KG1 (cell line): ENCODE measurements around the gene WBP11.

Experiments
- DNase-seq: peaks from one replicate; lab custom pipeline; 2025; lab: John Stamatoyannopoulos, UW

The WBP11 gene

DNA sequence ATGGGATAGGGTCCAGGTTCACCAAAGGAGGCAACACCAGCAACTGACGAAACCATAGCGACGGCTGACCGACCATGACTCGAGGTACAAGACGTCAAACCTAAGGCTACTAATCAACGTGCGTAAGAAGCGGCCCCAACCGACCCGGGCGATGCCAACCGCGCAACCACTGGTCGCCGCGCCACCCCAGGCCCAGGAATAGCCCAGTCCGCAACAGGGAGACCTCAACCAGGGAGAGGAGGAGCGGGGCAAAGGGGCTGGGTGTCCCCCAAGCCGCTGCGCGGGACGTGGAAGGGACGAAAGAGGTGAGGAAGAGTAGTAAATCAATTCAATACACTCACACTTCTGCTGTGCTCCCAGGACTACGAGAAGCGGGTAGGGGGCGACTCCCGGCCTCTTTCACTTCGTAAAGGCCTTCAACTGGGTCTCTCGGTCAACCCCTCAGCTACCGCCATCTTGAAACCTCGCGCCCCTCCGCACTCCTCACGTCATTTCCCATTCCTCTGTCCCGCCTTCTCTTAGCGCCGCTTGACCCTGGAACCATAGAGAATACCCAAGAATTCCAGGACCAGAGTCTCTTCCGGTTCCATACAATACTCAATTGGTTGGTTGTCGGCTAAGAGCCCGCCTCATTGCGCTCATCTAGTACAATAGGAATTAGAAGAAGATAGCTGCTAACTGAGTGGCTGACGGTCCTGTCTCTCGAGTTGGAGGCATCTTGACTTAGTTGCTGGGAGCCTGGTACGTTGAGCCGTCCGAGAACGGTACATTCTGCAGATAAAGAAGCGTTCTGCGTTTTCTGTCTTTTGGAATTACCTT is at the start of gene WBP11, which contains the start of gene C12orf60:
Gene WBP11, minus strand, starts transcription at position 468 of the 819 bp plus-strand sequence. CDS start 2,095 bp downstream, outside the sequence.
Gene C12orf60, plus strand, starts transcription at position 660 of the 819 bp plus-strand sequence. CDS start 19,266 bp downstream, outside the sequence.
- DNase-seq = peak; percentile 72

DNA sequence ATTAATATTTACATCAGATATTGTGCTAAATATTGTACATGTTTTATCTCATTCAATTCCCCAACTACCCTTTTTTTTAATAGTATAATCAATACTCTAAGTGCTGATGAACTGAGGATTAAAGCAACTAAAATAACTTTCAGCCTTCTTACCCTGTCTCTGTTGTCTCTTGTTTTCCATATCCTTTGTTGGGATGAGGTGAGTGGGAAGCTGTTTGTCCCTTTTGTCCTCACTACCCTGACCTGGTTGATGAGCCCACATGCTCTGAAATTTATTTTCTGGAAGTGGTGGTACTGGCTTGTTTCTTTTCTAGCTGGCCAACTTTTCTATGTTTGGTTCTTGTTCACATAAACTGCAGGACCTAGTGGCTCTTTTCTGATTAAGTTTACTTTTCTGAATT is 49.6 kb upstream of the WBP11 start:
- no peak for DNase-seq

DNA sequence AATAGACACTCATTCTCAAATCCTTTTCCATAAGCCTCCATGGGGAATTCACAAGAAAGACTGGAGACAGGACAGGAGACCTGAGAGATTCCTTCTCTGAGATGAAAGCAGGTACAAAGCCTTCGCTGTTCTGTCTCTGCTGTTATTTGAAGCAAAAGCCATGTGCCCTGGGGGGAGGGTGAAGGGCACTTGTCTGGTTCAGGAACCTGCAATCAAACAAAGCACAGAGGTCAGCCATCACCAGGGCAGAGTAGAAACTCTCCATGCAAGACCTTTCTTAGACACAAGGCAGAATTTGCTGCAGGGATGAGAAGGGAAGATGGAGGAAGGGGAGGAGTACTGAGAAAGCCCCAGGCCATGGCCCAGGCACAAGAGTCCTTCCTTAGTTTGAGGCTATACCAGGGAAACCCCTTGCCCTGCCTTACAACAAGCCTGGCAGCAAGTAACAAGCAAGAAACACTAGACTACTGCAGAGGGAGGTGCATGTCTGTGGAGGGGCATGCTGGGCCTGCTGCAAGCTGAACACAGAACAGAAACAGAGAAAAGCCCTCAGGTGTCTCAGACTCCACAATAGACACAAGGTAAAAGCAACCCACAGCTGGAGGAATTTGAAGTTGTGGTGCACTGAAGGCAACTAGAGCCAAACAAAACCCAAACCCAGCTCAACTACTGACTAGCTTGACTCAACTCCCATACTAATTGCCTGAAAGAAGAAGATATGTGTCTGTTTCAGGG is 47.8 kb upstream of the WBP11 start:
- no peak for DNase-seq

DNA sequence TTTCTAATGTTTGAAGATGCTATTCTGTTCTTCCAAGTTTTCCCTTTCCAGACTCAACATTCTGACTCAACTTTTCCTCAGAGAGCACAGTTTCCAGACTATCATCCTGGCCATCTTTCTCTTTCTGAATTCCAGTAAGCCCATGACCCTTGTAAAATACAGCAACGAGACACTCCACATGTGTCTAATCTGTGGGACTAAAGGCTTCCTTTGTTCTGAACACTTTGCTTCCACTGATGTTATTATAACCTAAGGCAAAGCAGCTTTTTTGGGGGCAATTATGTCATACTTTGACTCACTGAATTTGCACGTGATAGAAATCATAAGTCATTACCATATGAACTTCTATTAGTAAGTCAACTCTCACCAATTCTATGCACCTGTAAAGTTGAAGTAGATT is 46.4 kb upstream of the WBP11 start:
- no peak for DNase-seq

DNA sequence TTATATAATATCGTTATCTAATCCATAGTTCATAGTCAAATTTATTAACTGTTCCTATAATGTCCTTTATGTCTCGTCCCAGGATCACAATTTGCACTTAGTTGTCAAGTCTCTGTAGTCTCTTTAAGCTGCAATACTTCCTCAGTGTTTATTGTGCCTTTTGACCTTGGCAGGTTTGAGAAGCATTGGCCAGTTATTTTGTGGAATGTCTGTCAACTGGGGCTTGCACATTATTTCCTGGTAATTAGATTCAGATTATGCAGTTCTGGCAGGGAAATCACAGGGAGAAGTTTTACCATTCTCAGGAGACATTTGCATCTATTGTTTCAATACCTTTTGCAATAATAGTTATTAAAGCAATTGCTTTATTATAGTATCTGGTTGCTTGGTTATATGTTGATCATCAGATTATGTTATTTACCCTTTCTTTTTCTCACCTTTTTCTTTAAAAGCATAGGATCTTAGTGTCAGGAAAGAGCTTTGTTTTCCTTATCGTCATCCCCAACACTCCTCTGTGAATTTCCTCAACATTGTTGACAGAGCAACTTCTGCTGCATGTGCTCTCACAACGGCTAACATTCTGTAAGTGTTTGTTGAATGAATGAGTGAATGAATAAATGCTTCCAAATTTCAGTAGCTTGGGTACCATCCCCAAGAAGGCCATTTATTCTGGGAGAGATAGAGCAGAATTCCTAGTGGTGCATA is 43.8 kb upstream of the WBP11 start:
- no peak for DNase-seq

DNA sequence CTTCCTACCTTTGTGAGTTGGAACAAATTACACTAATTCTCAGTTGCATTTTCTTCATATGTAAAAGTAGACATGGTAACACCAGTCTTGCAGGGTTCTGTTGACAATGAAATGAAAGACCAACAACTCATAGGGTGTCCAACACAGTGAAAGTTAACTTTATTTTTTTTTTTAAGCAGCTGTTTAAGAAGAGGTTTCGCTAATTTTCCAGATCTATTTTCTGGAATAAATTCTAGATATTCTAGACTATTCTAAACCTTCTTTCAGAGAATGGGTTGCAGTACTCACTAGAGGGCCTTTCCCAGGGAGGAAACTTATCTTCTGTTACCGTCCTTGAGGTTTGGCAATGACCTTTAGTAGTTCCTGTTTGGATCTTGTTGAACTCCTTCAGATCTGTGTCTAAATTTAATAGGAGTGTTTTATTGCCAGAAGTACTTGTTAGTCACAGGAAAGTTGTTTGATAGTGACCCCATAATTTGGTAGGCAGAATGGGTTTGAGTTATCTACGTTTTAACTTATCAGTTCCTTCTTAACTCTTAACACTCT is 42.8 kb upstream of the WBP11 start:
- DNase-seq = no peak

DNA sequence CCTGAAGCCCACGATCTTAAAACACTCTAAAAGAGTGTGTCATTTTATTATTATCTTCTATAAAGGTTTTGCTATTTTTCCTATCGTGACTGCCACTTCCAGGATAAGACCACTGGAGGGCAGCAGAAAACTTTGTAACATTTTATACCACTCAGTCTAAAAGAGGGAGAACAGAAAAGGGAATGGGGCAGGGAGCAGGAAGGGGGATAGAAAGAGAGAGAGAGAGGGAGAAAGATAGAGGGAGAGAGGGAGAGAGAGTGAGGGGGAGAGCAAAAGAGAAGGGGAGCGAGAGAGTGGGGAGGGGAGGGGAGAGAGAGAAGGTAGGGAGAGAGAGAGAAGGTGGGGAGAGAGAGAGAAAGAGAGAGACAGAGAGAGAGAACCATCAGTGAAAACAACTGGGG is 42.1 kb upstream of the WBP11 start:
- no peak for DNase-seq

DNA sequence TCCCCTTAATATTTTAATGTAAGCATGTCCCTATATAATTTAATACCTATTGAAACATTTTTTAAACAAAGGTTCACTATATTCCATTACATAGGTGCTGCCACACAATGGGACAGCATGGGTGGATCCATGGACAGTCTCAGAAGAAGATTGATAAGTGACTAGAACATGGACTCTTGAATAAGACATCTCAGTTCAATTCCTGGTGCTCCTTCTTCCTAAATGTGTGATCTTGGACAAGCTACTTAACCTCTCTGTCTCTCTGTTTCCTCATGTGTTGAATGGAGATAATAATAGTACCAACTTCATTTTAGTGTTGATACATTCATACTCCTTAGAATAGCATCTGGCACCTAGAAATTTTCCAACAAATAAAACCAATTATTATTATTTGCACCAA is 41.1 kb upstream of the WBP11 start:
- no peak for DNase-seq

DNA sequence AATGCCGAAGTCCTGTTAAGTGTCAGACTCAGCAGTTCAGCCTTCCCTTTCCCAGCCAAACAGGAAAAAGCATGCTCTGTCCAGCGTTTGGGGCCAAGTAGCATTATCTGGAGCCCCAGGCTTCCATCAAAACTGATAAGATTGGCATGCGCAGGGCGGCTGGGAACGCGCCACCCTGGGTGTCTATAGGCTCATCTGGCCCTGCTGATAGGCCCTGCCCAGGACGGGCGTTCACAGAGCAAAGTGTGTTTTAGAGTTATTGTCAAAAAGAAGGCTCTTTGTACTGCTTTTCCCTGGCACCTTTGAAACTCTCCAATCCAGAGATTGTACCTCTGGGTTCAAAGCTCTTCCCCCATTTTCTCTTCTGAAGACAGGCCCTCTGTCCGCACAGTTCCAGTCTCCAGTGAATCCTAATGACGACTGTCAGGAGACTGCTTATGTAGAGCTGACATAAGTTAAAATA is 40.2 kb upstream of the WBP11 start, which contains the start of gene ART4:
Gene ART4, minus strand, starts transcription at position 102 of the 463 bp plus-strand sequence. CDS start 413 bp downstream, outside the sequence.
- no peak for DNase-seq

DNA sequence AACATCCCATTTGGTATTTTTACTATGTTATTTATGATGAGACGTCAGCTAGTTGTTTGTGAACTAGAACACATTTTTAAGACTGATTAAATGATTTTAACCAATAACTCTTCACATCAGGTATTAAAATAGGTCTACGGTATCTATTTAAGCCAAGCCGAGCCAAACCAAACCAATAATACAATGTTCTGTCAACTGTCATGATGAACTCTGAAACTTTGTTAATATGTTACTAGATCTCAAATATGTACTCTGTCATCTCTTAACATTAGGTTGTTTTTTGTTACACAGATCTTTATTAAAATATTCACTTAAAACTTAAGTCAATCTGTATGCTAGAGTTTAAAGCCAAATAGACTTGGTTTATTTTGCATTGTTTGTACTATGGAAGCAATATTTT is 39.0 kb upstream of the WBP11 start:
- DNase-seq = no peak

DNA sequence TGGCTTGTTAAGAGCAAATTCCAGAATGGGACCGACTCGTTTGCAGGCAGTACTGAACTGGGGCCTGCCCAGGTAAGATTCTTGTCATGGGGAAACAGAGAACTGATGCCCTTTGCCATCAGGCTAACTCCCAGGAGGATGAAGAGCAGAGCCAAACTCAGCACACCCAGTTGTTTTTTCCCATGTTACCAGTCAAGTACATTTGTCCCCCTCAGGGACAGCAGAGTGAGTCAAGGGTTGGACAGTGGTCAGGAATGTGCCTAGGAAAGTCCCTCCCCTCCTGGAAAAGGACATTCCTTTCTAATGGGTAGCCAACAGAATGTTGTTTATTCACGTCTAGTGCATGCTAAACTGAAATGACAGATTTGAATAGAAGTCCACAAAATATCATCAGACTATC is 38.5 kb upstream of the WBP11 start:
- no peak for DNase-seq

DNA sequence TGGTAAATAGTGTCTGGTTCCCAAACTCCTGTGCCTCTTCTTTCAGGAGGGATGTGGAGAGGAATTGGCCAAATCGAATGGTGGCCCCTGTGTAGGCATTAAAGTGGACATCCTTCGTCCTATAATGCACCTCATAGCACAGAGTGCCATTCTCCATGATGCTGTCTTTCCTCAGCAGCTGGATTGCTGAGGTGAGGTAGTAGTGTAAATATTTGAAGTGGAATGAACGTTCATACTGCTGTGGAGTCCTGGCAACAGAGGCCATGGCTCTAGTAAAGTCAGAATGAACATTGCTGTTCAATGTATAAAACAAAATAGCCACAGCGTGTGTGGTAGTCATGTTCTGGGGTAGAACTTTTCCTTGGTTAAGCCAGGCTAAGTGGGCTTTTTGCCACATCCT is 37.3 kb upstream of the WBP11 start:
- DNase-seq = no peak

DNA sequence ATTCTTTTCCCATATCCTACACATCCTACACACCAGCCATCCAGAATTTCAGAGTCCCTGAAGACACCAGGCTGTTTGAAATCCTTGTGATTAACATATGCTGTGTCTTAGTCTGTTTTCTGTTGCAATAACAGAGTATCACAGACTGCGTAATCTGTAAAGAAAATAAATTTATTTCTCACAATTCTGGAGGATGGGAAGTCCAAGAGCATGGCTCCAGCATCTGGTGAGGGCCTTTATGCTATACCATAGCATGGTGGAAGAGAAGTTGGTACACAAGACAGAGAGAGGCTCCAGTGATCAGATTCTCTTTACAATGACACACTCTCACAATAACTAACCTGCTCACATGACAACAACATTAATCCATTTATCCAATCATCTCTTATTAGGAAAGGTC is 36.0 kb upstream of the WBP11 start:
- no peak for DNase-seq

DNA sequence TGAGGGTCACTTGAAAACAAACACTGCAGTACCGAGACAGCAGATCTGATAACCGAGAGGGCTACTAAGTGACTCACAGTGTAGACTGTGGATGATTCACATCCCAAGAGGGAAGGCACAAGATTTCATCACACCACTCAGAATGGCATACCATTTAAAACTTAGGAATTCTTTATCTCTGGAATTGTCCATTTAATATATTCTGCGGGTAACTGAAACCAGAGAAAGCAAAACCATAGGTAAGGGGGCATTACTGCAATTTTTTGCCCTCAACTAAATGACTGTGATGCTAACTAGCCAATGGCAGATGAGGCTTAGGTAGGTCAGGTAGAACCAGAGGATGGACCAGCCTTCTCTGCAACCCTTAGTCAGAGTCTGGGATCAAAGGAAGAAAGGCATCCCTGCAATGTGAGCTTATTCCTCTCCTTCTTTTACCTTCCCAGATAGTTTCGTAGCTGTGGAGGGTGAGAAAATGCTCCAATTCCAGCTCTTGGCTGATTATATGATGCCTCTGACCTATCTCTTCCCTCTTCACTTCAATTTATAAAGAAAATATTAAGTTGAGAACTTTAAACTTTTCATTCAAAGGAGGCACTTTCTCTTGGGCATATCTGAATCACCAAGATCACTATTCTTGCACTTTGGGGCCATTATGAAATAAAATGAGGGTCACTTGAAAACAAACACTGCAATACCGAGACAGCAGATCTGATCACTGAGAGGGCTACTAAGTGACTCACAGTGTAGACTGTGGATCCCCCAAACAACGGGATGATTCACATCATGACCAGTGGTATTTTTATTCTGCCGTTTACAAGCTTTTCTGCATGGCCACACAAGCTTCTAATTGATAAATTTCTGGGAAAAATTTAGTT is 33.3 kb upstream of the WBP11 start:
- no peak for DNase-seq

DNA sequence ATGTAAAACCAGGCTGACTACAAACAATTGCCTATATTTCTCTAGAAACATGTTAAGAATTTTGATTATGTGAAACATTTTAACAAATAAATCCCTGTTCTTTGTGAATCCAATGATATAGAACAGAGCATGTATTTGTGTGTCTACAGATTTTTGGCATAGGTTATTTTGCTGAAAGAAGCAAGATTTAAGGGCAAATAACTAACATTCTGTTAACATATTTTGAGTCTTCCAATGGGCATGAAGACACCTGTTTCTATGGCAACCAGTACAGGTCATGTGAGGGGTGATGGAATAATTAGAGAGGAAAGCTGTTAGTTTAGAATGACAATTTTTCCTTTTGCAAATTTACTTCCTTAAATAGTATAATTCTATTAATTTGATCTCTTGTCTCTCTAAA is 31.2 kb upstream of the WBP11 start:
- DNase-seq = no peak

DNA sequence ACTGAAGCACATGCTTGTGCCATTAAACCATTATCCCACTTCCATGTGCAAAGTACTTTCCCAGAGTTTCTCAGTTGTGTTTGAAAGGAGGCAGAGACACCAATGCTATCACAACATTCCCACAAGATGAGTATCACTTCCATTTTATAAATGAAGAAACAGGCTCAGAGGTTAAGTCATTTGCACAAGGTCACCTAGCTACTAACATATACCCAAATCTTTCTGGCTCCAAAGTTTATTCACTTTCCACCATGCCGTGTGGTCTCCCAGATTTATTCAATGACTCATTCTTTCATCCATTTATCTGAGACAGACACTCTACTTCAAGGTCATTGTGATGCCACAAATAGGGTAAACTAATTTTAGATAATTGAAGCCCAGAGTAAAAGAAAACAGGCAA is 30.7 kb upstream of the WBP11 start:
- DNase-seq = no peak

DNA sequence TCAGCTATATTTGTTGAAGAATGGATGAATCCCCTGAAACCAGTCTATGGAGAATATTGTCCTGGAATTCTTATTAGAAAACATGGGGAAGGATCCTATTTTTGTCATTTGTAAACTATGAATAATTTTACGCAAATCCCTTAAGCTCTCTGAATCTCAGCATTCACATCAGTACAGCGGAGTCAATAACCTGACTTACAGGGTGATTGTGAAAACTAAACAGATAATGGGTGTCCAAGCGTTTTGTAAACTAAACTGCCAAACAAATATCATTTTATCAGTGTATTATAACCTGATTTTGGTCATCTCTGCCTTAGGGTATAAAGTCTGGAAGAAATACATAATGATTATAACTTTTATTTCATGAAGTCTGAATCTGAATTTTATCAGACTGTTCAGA is 30.1 kb upstream of the WBP11 start:
- no peak for DNase-seq

DNA sequence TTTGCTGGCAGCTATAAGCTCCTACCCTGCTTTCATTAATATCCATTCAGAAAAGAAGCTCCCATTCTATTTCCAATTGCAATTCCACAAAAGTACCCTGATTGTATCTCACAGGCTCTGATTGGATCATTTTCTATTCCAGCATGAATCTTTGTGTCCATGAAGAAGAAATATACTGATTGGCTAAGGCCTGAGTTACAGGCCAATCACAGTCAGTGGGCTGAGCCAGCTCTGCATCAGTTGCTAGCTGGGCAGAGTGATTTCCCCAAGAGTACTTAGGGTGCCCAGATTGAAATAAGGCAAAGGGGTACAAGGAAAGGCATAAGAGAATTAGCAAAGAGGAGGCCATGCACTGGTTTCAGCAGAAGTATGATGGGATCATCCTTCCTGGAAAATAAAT is 25.6 kb upstream of the WBP11 start:
- DNase-seq = no peak

DNA sequence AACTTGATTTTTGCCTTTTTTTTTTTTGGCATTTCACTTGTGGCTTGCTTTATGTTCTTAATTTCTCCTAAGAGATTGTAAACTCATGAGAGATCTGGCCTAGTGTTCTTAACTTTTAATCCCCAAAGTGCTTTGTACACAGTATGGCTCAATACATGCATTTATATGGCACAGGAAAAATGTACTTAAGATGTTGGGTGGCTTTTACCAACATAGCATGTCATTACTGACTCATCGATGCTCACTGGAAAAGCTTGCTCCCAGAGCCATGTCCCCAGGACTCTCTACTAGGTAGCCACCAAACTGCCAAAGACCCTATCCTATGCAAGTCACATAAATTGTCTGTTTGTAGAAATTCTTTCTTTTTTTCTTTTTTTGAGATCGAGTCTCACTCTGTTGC is 23.8 kb upstream of the WBP11 start:
- DNase-seq = no peak

DNA sequence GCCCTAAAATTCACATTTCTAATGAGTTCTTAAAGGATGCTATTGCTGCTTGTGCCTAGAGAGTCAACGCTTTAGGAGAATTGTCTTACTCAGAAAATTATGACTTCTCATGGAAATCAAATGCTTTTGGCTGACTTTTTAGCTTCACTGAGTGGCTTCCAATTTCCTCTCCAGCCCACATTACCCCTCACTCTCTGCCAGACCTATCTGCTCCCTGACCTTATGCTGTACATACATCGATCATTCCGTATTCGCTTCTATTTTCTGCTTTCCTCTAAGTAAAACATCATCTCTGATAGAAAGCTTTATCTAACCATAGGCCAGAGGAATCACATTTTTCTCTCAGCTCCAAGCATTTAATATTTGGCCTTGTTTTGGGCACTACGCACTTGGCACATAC is 23.2 kb upstream of the WBP11 start:
- no peak for DNase-seq

DNA sequence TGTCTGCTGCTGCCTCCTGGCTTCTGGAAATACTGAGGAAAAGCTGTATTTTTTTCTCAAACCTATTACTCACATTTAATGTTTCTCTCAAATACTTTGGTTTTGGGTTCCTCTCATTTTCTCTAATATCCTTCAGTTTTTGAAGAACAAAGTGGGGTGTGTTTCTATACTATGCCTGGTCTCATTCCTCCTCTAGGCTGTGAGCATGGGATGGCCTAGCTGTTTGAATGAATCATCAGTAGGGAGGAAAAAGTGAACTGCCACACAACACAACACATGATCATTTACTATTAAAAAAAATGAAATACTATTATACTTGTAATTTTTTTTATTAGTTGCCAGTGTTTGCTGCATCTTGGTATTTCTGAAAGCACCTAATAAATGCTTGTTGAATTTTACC is 22.0 kb upstream of the WBP11 start:
- no peak for DNase-seq
